Psoas muscle (tissue), 8 donors: ENCODE data around the gene GSPT1. TPM values are rescaled to one million over a fixed set of nuclear protein-coding genes. Genes with fewer than 3 reads are reported as not detected.

ENCODE experiments used
- ATAC-seq, 4 donors: fragments of 200-7000 bp; cut with Tn5 transposase; one replicate each; pipeline ENCODE4 v1.9.1; 2020; ENCODE audit warnings: moderate library complexity in 3 of 4, mild to moderate bottlenecking in 2 of 4
- DNase-seq, 2 donors: peaks; one replicate each; pipeline ENCODE4 v3.0.0-alpha.2; 2020
- H3K27ac ChIP-seq: fragments of 200-600 bp; one replicate; pipeline ENCODE4 v1.8.0; 2022
- H3K27me3 ChIP-seq, 3 donors: fragments of 200-600 bp in 1 of 3; one replicate each; pipeline versions ENCODE4 v1.6.1 to v1.8.0; 2013 to 2022; ENCODE audit warnings: low read length in 2 of 3, mild to moderate bottlenecking in 2 of 3, moderate library complexity in 1 of 3; ENCODE audit not compliant: insufficient read depth in 3 of 3
- H3K36me3 ChIP-seq, 2 donors: fragments of 200-600 bp in 1 of 2; one replicate each; pipeline versions ENCODE4 v1.6.1 to v1.8.0; 2013 to 2022; ENCODE audit warnings: low read depth in 1 of 2, mild to moderate bottlenecking in 1 of 2, moderate library complexity in 1 of 2; ENCODE audit not compliant: insufficient read depth in 1 of 2
- H3K4me1 ChIP-seq: fragments of 200-600 bp; one replicate; pipeline ENCODE4 v1.8.0; 2022
- H3K4me3 ChIP-seq: fragments of 200-600 bp; one replicate; pipeline ENCODE4 v1.8.0; 2022; ENCODE audit warnings: mild to moderate bottlenecking
- H3K9me3 ChIP-seq: fragments of 200-600 bp; one replicate; pipeline ENCODE4 v1.8.0; 2022
- WGBS, 3 donors: extraction: QIAGEN DNeasy Blood & Tissue Kit; methylation state at CpG; one replicate each; pipeline versions ENCODE4 v1.1.6 to v1.1.7; 2013; 5-methylcytosine and 5-hydroxymethylcytosine counted together
- intact Hi-C, 2 donors: fragments of 100-400 bp; cut with DNase I; formaldehyde crosslinking; loops; one replicate each; pipeline versions ENCODE4 v1.11.0 to v1.14.2; 2022
- polyA plus RNA-seq, 3 donors: library from polyadenylated mRNA; stranded (reverse); fragments of 200-250 nt; gene quantifications; one replicate each; pipeline ENCODE4 v1.2.3, GENCODE V29; 2013
- total RNA-seq, 4 donors: library from RNA; stranded (reverse); fragmentation: NEBNext Ultra II Directional in 2 of 4; extraction: Animal tissue kit (Norgen Biotek cat#: 25700) in 2 of 4; gene quantifications; one replicate each; pipeline versions ENCODE4 v1.2.1 to v1.2.4, GENCODE V29; 2021 to 2023
- TF ChIP-seq, protein P1 (sequence below): fragments of 200-600 bp; IDR thresholded peaks from one replicate; pipeline ENCODE4 v1.8.0; 2022; ENCODE audit warnings: antibody characterized with exemption
- donor health status: healthy with polysubstance abuse.
- donor health status: DM: no; HTN: no; CAD: no; lungs with moderate emphysema.
- donor health status: Bipolar disorder and iron deficiency.
- donor health status: healthy.
- donor health status: DM: yes; HTN: yes; CAD: no.
- donor health status: DM: no; HTN: no; CAD: no.
- donor health status: DM: no; HTN: no; CAD: no.
- donor health status: DM: yes; HTN: yes; CAD: no.

Gene GSPT1
- total and polyA plus RNA-seq, 7 donors, result 89.2 to 259 (median 184) TPM

DNA sequence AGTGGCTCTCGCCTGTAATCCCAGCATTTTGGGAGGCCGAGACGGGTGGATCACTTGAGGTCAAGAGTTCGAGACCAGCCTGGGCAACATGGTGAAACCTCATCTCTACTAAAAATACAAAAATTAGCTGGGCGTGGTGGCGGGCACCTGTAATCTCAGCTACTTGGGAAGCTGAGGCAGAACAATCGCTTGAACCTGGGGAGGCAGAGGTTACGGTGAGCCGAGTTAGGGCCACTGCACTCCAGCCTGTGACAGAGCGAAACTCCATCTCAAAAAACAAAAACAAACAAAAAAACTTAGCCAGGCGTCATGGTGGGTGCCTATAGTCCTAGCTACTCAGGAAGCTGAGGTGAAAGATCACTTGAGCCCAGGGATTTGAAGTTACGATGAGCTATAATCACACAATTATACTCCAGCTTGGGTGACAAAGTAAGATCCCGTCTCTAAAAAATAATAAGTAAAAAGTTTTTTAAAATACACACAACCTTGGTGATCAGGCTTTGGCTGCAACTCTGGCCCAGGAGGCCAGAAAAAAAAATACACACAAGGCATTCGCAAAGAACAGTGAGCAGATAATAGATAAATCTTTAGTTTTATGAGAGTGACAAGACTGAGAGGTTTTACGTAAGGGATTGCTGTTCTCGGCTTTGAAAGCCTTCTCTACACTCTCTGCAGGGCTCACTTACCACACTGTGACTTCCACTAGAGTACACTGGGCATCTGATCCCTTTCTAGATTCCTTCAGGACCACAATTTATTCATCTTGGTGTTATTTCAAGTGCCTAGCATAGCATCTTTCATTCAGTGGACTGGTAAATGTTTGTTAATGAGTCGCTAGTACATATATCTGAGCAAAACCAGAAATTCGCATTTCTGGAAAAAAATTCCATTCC is 5.9 kb downstream of the GSPT1 start:
- H3K4me1 ChIP-seq, result peaks cover 50% of the 10 kb centered on the region
- H3K9me3 ChIP-seq, result no peaks in the 10 kb centered on the region
- no peaks in the 10 kb centered on the region for H3K36me3 ChIP-seq
- intact Hi-C loops, result no loop called here
- ATAC-seq (peak in 2 of 4 donors; percentile 46 to 55), DNase-seq (no peak)
- H3K27ac ChIP-seq, result peak overlapping the region; percentile 44
- TF ChIP-seq, protein P1, sequence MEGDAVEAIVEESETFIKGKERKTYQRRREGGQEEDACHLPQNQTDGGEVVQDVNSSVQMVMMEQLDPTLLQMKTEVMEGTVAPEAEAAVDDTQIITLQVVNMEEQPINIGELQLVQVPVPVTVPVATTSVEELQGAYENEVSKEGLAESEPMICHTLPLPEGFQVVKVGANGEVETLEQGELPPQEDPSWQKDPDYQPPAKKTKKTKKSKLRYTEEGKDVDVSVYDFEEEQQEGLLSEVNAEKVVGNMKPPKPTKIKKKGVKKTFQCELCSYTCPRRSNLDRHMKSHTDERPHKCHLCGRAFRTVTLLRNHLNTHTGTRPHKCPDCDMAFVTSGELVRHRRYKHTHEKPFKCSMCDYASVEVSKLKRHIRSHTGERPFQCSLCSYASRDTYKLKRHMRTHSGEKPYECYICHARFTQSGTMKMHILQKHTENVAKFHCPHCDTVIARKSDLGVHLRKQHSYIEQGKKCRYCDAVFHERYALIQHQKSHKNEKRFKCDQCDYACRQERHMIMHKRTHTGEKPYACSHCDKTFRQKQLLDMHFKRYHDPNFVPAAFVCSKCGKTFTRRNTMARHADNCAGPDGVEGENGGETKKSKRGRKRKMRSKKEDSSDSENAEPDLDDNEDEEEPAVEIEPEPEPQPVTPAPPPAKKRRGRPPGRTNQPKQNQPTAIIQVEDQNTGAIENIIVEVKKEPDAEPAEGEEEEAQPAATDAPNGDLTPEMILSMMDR, result no peak
- H3K4me3 ChIP-seq, result no peak overlapping the region
- no peaks in the 10 kb centered on the region for H3K27me3 ChIP-seq
- 61 to 81% (median 69%) methylated on average over 18 of the region's 18 CpGs for WGBS, 3 donors

DNA sequence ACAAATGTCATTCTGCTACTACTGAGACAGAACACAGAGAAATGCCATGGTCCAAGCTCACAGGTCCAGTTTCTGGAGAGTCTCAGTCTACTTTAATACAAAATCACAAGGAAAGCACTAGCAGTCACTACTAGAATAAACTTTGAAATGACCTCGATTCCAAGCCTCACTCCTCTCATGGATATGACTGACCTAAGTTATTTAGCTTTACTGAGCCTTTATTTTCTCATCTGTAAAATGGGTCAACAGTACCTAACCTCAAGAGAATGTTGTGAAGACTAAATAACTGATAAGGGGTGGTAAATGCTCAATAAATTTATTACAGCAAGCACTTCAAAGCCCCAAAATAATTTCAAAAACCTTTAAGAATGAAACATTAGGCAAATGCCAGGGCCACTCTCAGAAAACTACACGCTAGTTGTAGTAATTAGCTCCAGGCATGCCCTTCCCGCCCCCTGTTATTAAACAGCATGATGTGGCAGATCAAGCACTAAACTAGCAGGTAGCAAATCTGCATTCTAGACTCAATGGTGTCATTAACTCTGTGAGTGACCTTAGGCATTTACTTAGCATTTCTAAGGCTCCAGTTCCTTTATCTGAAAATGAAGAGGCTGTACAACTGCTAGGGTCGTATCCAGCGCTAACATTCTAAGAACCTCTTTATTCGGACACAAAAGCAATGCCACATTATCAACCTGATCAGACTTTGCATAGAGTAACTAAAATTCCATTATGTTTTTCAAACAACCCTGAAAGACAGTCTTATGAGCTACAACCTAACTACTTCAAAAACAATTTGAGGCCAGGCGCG is 8.4 kb downstream of the GSPT1 start:
- no peak overlapping the region for H3K27ac ChIP-seq
- WGBS, 3 donors, result 94 to 98% (median 95%) methylated on average over 8 of the region's 8 CpGs
- H3K27me3 ChIP-seq, result no peaks in the 10 kb centered on the region
- H3K36me3 ChIP-seq, result peaks cover 0 to 5% of the 10 kb centered on the region in 2 donors
- DNase-seq, result no peak
- H3K4me1 ChIP-seq, result peaks cover 32% of the 10 kb centered on the region
- ATAC-seq, result no peak
- intact Hi-C loops, result no loop called here
- H3K9me3 ChIP-seq, result no peaks in the 10 kb centered on the region
- no peak overlapping the region for H3K4me3 ChIP-seq
- TF ChIP-seq, protein P1, result no peak

DNA sequence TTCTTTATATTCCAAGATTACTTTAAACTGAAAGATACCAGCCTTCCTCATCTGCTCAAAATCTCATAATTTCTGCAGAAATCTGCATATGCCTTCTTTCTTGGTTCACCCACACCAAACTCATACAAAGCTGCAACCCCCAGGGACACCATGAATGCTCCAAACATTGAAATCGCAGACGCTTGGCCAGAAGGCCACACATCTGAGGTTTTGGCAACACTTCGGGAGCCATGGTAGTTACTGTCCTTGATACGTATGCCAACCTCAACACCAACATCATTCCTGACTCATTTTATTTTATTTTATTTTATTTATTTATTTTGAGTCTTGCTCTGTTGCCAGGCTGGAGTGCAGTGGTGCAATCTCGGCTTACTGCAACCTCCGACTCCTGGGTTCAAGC is 11.8 kb downstream of the GSPT1 start:
- ATAC-seq, result peak in 1 of 4 donors; percentile 27
- TF ChIP-seq, protein P1, result no peak
- H3K27me3 ChIP-seq, result no peaks in the 10 kb centered on the region
- no peaks in the 10 kb centered on the region for H3K9me3 ChIP-seq
- intact Hi-C loops, result loop anchor here in 1 of 2 donors (5.0 kb wide), 1 partner anchor 37 kb away; no protein-coding TSS in a partner anchor
- DNase-seq, result no peak
- H3K4me3 ChIP-seq, result no peak overlapping the region
- peaks cover 0 to 5% of the 10 kb centered on the region in 2 donors for H3K36me3 ChIP-seq
- peaks cover 11% of the 10 kb centered on the region for H3K4me1 ChIP-seq
- WGBS, 3 donors, result 65 to 80% (median 77%) methylated on average over 6 of the region's 6 CpGs
- no peak overlapping the region for H3K27ac ChIP-seq

DNA sequence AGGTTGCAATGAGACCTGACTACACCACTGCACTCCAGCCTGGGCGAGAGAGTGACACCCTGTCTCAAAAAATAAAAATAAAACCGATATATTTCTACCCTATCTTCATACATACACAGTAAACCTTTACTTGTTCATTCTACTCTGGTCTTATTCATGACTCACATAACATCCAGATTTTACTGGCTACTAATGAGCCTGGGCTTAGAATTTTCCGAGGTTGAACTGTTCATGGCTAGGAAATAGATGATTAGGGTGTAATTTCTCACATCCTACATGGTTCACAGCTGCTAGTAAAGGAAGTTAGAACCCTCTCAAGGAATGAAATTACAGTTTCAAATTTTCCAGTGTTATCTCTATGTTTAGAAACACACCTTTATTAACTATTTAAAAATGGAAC is 14.7 kb downstream of the GSPT1 start:
- Histone ChIP-seq H3K9me3 (no peaks in the 10 kb centered on the region), H3K36me3 (peaks cover 0 to 10% of the 10 kb centered on the region in 2 donors), H3K27me3 (no peaks in the 10 kb centered on the region), H3K4me3 (no peak overlapping the region), H3K27ac (no peak overlapping the region), H3K4me1 (peaks cover 5% of the 10 kb centered on the region)
- ATAC-seq, result peak in 1 of 4 donors; percentile 31
- intact Hi-C loops, result loop anchor here in 1 of 2 donors (5.0 kb wide), 1 partner anchor 34 kb away; no protein-coding TSS in a partner anchor
- TF ChIP-seq, protein P1, result no peak
- no peak for DNase-seq
- WGBS, 3 donors, result 42 to 60% (median 60%) methylated on average over 3 of the region's 3 CpGs
